BE2C (cell line): ENCODE measurements around the gene MRTFA.
"Not testable (repeated sequence)": the region's sequence is repeated elsewhere in the genome, so short reads cannot be mapped to it uniquely, and the experiment has no call there.

Experiments
- DNase-seq: peaks from one replicate; pipeline ENCODE4 v3.0.0-alpha.2; 2020
- H3K27me3 ChIP-seq: fragments of 250-450 bp; sonication (Bioruptor Pico); 2 replicates; pipeline ENCODE4 v1.5.1; 2020; ENCODE audit warnings: mild to moderate bottlenecking
- H3K36me3 ChIP-seq: fragments of 250-450 bp; sonication (Bioruptor Pico); 2 replicates; pipeline ENCODE4 v1.5.1; 2020; ENCODE audit warnings: mild to moderate bottlenecking
- H3K4me1 ChIP-seq: fragments of 250-450 bp; sonication (Bioruptor Pico); 2 replicates; pipeline ENCODE4 v1.5.1; 2020
- H3K4me3 ChIP-seq: 2 replicates; pipeline ENCODE4 v1.5.1; 2011; ENCODE audit warnings: low read depth, low read length
- H3K9me3 ChIP-seq: fragments of 250-450 bp; sonication (Bioruptor Pico); 2 replicates; pipeline ENCODE4 v1.5.1; 2020
- CTCF ChIP-seq: IDR thresholded peaks from 2 replicates; pipeline ENCODE4 v1.5.1; 2012; ENCODE audit warnings: mild to moderate bottlenecking, low read depth, low read length

Gene MRTFA

GRCh38 chr22:40542821-40543540 lies 93.5 kb downstream of the MRTFA start:
- peaks cover 4% of the 10 kb centered on the region for H3K4me1 ChIP-seq
- no peak for DNase-seq
- no peak for TF ChIP-seq CTCF
- H3K9me3 ChIP-seq, result no peaks in the 10 kb centered on the region
- H3K27me3 ChIP-seq, result no peaks in the 10 kb centered on the region
- H3K36me3 ChIP-seq, result no peaks in the 10 kb centered on the region
- no peak overlapping the region for H3K4me3 ChIP-seq

- no peaks in the 10 kb centered on the region for H3K27me3 ChIP-seq
- no peak for DNase-seq
- H3K36me3 ChIP-seq, result no peaks in the 10 kb centered on the region
- H3K4me1 ChIP-seq, result peaks cover 4% of the 10 kb centered on the region
- TF ChIP-seq CTCF, result no peak
- H3K9me3 ChIP-seq, result no peaks in the 10 kb centered on the region
- H3K4me3 ChIP-seq, result no peak overlapping the region
Observed at GRCh38 chr22:40541300-40541699, 95.2 kb downstream of the MRTFA start.

GRCh38 chr22:40540265-40540664 lies 96.3 kb downstream of the MRTFA start:
- DNase-seq, result no peak
- no peaks in the 10 kb centered on the region for H3K9me3 ChIP-seq
- H3K4me3 ChIP-seq, result no peak overlapping the region
- H3K36me3 ChIP-seq, result no peaks in the 10 kb centered on the region
- H3K27me3 ChIP-seq, result no peaks in the 10 kb centered on the region
- H3K4me1 ChIP-seq, result peaks cover 4% of the 10 kb centered on the region
- no peak for TF ChIP-seq CTCF

GRCh38 chr22:40536149-40536548 lies 100.4 kb downstream of the MRTFA start:
- not testable (repeated sequence) for H3K4me3 ChIP-seq, H3K9me3 ChIP-seq, H3K36me3 ChIP-seq, H3K27me3 ChIP-seq, DNase-seq
- peaks cover 25% of the 10 kb centered on the region for H3K4me1 ChIP-seq

- Histone ChIP-seq H3K9me3 (no peaks in the 10 kb centered on the region), H3K4me3 (no peak overlapping the region), H3K27me3 (no peaks in the 10 kb centered on the region), H3K4me1 (peaks cover 25% of the 10 kb centered on the region), H3K36me3 (no peaks in the 10 kb centered on the region)
- no peak for DNase-seq
- TF ChIP-seq CTCF, result no peak
Observed at GRCh38 chr22:40535642-40536041, 100.9 kb downstream of the MRTFA start.

- no peaks in the 10 kb centered on the region for H3K9me3 ChIP-seq
- no peaks in the 10 kb centered on the region for H3K36me3 ChIP-seq
- TF ChIP-seq CTCF, result no peak
- H3K4me3 ChIP-seq, result no peak overlapping the region
- no peaks in the 10 kb centered on the region for H3K27me3 ChIP-seq
- peaks cover 25% of the 10 kb centered on the region for H3K4me1 ChIP-seq
- DNase-seq, result no peak
Observed at GRCh38 chr22:40535189-40535512, 101.4 kb downstream of the MRTFA start.
